ENCODE data around the gene SMAD5.
A peak's percentile ranks its signal among the peaks of the same experiment; 100 is the strongest.

Gene SMAD5

GRCh38 chr5:136132557-136133221, at the start of gene SMAD5:
TSS of gene SMAD5 (plus strand) at chr5:136132845. CDS start at chr5:136153761, 20,916 bp downstream.
- DNase-seq (ENCODE audit: low read depth), result peak; percentile 97

- no peak for DNase-seq (ENCODE audit: low read depth)
Measured at GRCh38 chr5:136084698-136085097, 47.9 kb upstream of the SMAD5 start.

GRCh38 chr5:136086783-136087566, 45.7 kb upstream of the SMAD5 start:
- DNase-seq (ENCODE audit: low read depth), result no peak

GRCh38 chr5:136087961-136088871, 44.4 kb upstream of the SMAD5 start:
- no peak for DNase-seq (ENCODE audit: low read depth)

GRCh38 chr5:136089791-136090190, 42.9 kb upstream of the SMAD5 start:
- no peak for DNase-seq (ENCODE audit: low read depth)

GRCh38 chr5:136090319-136090718, 42.3 kb upstream of the SMAD5 start:
- DNase-seq (ENCODE audit: low read depth), result no peak

- DNase-seq (ENCODE audit: low read depth), result no peak
Measured at GRCh38 chr5:136094189-136094912, 38.3 kb upstream of the SMAD5 start.

- DNase-seq (ENCODE audit: low read depth), result no peak
Measured at GRCh38 chr5:136094913-136095641, 37.6 kb upstream of the SMAD5 start.

- no peak for DNase-seq (ENCODE audit: low read depth)
Measured at GRCh38 chr5:136098176-136098575, 34.5 kb upstream of the SMAD5 start.

GRCh38 chr5:136099870-136100269, 32.8 kb upstream of the SMAD5 start:
- no peak for DNase-seq (ENCODE audit: low read depth)

GRCh38 chr5:136101884-136102283, 30.8 kb upstream of the SMAD5 start:
- DNase-seq (ENCODE audit: low read depth), result no peak

GRCh38 chr5:136103118-136103517, 29.5 kb upstream of the SMAD5 start:
- no peak for DNase-seq (ENCODE audit: low read depth)

GRCh38 chr5:136104306-136104965, 28.2 kb upstream of the SMAD5 start:
- no peak for DNase-seq (ENCODE audit: low read depth)

GRCh38 chr5:136106351-136107031, 26.2 kb upstream of the SMAD5 start:
- no peak for DNase-seq (ENCODE audit: low read depth)

GRCh38 chr5:136108180-136108611, 24.4 kb upstream of the SMAD5 start:
- no peak for DNase-seq (ENCODE audit: low read depth)

GRCh38 chr5:136108766-136109165, 23.9 kb upstream of the SMAD5 start:
- DNase-seq (ENCODE audit: low read depth), result no peak

- no peak for DNase-seq (ENCODE audit: low read depth)
Measured at GRCh38 chr5:136109453-136110135, 23.1 kb upstream of the SMAD5 start.

- no peak for DNase-seq (ENCODE audit: low read depth)
Measured at GRCh38 chr5:136113606-136114005, 19.0 kb upstream of the SMAD5 start.

- no peak for DNase-seq (ENCODE audit: low read depth)
Measured at GRCh38 chr5:136114414-136115125, 18.1 kb upstream of the SMAD5 start.

Data from fibroblast of gingiva (primary cell).